Superior temporal gyrus (tissue), 1 donor: ENCODE data around the gene CCDC85B.
A peak's percentile ranks its signal among the peaks of the same experiment; 100 is the strongest.

Source experiments
- DNase-seq: peaks from one replicate; pipeline ENCODE4 v3.0.0-alpha.2; 2016; ENCODE audit errors: extremely low spot score

Gene CCDC85B

DNA sequence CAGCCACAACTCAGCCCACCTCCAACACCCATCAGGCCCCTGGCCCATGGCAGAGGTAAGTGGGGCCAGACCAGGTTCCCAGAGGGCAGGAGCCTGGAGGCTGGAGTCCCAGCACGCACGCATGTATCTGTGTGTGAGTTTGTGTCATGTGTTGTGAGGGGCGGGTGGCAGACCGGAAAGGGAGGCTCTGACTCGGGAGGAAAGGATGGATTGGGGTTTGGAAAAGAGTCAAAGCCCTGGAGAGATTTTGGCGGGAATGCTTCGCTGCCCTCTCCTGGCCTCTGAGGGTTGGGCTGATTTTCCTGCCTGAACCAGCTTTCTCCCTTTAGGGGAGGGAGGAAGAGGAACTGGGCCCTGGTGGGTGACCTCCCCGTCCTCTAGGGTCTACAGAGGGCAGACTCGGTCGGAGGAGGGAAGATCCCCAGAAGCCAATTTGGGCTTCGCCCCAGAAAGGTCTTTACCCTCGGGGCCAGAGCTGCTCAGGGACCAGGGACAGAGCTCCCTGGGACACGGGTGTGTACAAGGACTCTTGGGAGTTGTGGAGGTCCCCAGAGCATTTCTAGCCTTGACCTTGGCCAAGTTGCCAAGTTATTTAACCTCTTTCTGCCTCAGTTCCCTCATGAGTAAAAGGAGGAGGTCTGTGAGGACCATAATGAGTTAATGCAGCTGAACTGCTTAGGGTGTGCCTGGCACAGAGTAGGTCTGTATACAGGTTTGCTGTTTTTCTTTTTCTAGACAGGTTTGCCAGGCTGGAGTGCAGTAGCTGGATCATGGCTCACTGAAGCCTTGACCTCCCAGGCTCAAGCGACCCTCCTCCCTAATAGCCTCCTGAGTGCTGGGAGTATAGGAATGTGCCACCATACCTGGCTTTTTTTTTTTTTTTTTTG, 21.5 kb downstream of the CCDC85B start:
- no peak for DNase-seq

DNA sequence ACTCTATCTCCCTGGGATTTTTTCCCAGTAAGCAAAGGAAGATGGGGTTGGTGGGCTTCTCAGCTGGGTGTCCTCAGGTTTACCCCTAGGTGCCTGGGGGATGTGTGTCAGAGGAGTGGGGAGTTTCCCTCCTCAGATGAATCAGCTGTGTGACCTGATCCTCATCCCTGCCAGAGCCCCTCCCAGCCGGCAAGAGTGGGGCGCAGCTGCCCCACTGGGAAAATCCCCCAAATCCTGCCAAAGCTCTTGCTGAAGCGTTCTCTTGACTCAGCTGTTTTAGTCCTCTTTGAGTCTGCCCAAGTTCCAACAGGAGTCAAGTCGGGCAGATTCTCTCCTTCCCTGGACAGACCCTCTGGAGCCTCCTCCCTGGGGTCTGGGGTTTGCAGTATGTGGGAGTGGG, 22.4 kb downstream of the CCDC85B start:
- no peak for DNase-seq

DNA sequence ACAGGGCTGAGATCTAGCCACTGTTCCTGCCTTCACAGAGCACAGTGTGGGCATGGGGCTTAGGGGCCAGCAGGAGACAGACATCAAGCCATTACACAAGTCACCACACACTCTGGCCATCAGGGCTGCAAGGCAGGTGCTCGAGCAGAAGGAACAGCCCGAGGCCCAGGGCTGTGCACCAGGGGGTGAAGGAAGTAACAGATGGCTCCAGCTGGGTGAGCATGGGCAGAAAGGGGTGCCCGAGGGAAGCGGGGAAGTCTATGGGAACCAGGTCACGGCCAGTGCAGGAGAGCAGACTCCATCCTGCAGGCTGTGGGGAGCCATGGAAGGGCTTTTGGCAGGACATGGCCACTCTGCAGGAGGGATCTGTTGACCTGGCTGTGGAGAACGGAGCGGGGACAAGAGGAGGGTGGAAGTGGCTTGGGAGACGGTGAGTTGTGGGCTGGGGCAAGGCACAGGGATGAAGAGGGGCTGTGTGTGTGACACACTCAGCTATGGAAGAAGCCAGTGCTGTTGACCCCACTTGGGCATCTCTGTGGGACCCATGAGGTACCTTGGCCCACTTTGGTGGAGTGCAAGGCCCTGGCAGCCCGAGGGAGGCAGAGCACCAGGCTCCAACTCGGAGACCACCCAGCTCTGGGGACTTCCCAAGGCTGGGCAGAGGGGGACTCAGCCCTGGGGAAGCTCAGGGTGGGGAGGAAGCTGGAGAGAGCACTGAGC, 24.8 kb downstream of the CCDC85B start:
- DNase-seq = no peak

DNA sequence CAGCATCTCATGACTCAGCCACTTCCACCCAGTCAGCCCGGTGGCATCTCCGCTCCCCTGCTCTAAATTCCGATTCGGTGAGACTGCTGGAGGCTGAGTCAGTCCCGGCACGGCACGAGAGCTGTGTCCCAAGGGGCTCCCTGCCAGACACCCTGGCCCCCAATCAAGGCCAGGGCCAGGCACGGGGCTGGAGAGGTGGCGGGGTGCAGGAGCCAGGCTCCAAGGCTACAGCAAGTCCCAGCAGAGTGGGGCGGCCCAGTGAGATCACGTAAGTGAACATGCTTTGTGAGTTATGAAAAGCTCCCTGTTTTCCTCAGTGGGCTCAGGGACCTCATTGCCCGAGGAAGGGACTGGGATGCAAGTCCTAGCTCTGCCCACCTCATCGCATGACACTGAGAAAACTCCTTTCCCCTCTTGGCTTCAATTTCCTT, 25.4 kb downstream of the CCDC85B start:
- no peak for DNase-seq

DNA sequence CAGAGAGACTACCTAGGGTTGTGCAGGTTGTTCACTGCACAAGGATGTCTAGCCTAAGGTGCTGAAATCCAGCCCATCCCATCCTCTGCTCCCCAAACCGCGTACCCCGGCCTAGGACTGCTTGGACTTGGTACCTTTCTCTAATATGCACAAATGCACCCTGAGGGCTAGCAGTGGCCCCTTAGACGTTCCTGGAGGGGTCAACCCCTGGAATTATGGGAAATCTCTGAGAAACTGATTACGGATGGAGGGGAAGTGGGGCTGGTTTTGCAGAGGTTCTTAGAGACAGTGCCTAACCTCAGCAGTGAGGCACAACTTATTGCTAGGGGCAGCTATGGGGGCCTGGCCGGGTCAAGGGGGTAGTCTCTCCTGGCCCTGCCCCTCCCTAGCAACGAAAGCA, 25.9 kb downstream of the CCDC85B start:
- DNase-seq = no peak

DNA sequence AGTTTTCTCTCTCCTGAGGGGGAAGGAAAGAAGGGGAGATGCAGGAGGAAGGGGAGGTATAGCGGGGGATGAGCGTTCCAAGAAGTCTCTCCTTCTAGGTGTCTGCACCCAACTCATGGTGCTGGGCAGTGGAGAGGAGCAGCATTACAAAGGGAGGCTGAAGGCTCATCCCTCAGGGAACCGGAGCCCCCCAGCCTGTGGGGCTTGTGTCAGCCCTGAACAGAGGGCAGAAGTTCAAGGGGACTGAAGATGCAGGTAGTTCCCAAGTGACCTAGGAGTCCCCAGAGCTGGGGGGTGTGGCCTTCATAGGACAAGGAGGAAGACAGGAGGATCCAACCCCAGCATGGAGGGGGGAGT, 26.6 kb downstream of the CCDC85B start:
- DNase-seq = no peak

DNA sequence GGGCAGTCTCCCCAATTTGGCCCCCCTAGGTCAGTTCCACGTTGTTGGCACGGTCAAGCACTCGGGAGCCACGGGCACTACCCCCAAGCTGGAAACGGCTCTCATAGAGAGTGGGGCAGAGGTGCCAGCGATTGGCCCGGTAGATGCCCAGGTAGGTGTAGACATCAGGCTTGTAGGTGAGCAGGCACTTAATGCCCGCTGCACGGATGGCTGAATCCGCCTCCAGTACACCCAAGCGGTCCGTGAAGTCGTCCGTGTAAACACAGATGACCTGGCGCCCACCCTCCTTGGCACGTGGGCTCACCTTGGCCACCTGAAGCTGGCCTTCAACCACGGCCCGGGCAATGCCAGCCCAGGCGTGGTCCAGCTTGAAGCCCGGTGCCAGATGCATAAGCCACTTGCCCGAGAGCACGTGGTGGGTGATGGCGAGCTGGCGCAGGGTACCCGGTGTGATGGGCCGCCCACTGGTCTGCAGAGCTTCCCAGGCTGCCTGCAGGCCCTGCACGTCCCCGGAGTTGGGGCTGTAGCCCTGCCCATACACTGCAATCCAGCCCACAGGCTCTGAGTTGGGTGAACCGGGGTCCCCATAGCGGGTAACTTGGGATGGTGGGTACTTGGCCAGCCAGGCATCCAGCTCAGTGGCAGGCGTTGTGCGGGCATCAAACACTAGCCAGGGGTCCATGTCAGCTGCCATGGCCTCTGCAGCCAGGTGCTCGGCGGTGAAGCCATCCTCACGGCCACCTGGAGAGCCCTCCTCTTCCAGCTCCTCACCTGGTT, 27.1 kb downstream of the CCDC85B start:
- no peak for DNase-seq

DNA sequence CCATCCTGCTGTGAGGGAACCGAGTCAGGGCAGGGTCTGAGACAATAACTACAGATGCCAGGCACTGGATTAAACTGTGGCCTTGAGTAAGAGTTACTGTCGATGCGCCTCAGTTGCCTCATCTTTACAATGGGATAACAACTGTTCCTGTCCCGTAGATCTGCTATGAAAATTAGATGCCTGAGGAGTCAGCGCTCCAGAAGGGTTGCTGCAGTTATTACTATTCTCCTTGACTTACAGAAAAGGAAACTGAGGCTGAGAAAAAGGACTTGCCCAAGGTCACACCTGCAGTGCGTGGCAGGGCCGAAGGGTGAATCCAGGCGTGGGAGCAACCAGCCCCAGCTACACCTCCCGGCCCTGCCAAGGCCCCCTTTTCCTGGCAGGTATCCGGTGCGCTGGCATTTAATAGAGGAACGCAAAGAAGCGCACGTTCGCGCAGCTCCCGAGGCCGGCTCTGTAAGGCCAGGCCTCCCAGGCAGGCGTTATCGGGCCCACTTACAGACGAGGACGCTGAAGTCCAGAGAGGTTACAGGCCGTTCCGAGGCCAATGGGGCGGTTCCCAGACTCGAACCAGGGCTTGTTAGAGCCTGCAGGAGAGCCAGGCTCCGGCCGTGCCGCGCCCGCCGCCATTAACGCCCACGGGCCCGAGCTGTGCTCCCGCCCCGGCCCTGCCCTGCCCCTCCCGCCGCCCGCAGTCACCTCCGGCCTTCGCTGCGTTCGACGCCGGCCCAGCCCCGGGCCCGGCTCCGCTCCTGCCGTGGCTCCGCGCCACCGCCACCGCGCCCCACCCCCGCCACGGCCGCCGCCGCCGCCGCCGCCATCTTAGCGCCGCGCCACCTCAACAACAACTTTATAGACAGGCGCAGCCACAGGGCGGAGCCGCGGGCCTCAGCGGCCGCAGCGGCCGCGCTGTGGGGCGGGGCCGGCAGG, 28.0 kb downstream of the CCDC85B start, which contains the start of gene C11orf68:
C11orf68 (minus strand) TSS at position 852 of the 930 bp plus-strand sequence; CDS start at position 821, 31 bp downstream.
- DNase-seq = no peak

DNA sequence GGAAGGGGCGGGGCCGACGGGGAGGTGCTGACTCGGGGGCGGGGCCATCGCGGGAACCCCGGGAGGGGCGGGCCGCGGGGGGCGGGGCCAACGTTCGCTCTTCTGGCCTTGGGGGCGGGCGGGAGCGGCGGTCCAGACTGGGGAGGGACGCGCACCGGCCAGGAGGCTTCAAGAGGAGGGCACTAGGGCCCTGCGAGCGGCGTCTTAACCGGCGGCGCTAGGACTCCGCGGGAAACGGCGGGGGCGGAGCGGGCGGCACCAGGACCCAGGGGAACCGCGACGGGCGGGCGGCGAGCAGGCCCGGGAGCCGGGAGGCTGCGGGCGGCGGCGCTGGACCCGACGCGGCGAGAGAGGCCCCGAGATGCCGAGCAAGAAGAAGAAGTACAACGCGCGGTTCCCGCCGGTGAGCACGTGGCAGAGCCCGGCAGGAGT, 28.7 kb downstream of the CCDC85B start, which contains the start of gene DRAP1:
DRAP1 (plus strand) TSS at position 286 of the 432 bp plus-strand sequence; CDS start at position 362, 76 bp downstream.
- DNase-seq = peak; percentile 97

DNA sequence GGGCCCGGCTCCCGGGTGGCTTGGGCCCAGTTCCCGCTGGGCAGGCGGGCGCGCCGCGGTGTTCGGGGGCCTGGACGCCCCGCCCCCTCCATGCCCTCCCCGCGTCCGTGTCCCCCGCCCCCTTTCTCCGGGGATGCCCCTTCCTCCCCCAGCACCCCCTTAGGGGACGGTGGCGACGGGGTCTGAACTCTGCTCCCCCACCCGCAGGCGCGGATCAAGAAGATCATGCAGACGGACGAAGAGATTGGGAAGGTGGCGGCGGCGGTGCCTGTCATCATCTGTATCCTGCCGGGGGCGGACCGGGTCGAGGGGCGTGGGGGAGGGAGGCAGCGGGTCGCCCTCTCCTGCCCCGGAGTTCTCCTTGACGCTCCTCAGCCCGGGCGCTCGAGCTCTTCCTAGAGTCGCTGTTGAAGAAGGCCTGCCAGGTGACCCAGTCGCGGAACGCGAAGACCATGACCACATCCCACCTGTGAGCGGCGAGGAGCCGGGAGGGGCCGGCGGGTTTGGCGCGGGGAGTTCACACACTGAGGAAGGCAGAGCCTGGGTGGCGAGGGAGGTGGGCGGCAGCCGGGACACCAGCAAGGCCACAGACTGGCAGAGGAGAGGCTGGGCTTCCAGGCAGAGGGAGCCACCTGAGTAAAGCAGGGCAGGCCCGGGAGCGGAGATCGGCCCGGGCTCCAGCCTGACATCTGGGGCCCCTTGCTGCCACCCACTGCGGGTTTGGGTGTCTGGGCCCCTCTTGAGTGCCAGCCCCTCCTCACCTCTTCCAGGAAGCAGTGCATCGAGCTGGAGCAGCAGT, 29.3 kb downstream of the CCDC85B start:
- no peak for DNase-seq

DNA sequence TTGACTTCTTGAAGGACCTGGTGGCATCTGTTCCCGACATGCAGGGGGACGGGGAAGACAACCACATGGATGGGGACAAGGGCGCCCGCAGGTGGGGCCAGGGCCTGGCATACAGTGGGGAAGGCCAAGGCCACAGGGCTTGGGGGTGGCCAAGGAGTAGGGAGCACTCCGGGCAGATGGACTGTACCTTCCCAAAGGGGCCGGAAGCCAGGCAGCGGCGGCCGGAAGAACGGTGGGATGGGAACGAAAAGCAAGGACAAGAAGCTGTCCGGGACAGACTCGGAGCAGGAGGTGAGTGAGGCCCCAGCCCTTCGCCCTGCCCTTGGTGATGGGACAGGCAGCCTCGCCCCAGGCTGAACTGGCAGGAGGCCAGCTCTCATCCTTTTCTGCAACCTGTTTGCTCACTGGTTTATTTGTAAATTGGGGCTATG, 29.9 kb downstream of the CCDC85B start:
- no peak for DNase-seq

DNA sequence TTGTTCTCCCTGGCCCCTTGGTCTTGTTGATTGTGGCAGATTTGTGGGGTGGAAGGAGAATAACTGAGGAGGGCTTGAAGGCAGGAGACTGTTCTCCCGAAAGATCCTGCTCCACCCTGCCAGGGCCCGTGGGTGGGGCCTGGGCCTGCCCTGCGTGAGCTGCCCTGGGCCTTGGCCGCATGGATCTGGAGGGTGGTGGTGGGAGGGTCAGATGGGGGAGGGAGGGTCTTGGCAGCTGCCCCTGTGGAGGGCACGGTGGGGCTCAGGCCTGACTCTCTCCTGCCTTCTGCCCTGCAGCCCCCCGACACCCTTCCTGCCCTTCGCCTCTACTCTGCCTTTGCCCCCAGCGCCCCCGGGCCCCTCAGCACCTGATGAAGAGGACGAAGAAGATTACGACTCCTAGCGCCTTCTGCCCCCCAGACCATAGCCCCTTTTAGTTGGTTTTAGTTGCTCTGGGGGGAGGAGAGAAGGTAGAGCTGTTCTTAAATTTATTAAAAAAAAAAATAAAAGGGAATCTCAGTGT, 30.6 kb downstream of the CCDC85B start:
- no peak for DNase-seq

DNA sequence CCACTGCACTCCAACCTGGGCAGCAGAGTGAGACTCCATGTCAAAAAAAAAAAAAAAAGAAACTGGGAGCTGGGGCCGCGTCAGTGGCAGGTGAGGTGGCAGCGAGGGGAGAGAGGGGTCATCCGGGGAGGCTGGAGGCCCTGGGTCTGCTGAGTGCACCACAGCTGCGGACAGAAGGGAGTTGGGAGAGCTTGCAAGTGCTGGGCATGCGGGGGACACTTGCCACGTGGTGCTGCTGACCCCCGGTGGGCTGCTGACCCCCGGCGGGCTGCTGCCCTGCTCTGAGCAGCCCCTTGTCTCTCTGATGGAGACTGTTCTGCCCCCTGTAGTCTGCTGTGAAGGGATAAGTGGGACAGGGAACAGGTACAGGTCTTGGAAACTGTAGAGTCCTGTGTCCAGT, 31.4 kb downstream of the CCDC85B start:
- no peak for DNase-seq

DNA sequence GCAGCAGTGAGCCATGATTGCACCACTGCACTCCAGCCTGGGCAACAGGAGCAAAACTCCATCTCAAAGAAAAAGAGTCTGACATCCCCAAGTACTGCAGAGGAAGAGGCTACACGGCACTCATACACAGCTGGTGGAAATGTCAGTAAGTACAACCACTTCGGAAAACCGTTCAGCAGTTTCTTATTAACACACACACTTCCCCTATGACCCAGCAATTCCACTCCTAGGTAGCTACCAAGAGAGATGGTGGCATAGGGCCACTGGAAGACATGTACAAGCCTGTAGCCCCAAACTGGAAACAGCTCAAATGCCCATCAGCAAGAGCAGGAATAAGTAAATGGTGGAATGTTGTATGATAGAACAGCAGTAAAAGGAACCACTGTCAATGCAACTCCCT, 32.1 kb downstream of the CCDC85B start:
- DNase-seq = no peak

DNA sequence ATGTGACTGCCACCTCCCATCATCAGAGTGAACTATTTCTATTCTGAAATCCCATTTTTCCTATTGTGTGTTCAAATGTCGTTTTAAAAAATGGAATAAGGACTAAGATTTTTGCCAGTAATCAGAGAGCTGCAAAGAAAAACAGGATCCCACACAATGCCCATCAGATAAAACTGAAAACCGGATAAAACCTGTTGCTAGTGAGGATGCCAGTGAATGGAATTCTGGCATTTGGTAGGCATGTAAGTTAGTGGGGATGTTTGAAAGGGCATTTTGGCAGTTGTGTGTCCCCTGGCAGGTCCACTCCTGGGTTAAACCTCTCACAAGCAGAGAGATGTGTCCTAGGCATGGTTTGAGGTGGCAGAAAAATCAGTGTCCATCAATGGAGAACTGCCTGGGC, 34.9 kb downstream of the CCDC85B start:
- no peak for DNase-seq

DNA sequence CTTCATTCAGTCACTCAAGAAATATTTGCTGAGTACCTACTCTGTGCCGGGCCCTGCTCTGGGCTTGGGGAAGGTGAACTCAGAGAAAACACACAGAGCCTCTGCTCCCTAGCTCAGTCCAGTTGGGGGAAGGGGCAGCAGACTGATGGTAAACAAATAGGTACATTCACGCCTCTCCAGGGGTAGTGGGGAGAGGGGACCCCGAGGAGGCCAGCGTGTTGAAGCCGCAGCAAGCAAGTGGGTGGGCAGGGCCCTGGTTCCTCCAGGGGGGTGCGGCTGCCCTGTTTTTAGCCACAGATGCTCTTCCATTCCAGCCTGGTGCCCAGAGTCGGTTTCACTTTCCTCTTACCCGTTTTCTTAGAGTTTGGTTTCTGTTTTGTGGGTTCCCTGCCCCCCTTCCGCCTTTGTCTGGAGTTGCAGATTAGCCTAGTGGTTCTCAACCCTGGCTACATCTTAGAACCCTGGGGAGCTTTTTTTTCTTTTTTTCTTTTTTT, 37.5 kb downstream of the CCDC85B start:
- DNase-seq = no peak

DNA sequence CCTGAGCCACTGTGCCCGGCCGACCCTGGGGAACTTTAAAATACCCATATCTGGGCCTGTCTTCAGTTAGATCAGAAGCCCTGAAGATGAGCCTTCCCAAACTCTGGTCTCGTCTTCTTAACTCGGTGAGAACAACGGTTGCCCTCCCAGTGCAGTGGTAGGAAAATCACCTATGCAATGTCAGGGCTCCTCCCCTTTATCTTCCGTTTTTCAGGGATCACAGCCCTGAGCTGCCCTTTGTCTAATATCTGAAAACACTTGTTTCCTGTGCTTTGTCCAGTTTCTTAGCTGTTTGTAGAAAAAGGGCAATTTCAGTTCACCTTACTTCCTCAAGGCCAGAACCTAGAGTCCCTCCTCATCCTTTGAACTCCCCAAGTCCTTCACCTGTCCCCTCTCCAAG, 38.2 kb downstream of the CCDC85B start:
- DNase-seq = no peak

DNA sequence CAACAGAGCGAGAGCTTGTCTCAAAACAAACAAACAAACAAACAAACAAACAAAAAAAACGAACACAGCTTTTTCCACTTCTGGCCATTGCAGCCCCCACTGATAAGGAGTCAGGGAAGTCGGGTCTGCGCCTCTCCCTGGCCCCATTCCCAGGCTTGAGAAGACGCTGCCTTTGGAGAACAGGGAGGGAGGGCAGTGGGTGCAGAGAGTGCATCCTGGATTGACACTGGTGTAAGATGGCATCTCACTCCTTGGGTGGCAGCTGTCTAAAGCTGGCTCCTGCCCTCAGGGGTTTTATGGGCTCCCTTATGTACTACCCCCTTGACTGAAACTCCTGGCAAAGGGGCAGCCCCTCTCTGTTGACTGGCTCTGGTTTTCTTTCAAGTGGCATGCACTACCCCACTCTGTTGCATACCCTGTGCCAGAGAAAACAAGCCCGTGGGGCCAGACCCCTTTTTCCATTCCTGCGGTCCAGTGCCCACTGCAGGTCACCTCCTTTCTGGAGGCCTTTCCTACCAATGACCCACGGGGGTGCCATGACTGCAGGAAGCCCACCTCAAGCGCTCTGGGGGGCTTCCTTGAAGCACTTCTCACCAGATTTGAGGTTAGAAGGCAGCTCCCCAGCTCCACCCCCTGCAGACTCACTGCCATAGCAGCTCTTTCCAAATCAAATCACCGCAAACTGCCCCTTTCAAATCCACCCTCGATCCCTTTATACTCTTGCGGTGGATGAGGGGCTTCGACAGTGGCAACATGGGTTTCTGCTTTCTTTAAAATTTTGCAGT, 41.5 kb downstream of the CCDC85B start:
- no peak for DNase-seq

DNA sequence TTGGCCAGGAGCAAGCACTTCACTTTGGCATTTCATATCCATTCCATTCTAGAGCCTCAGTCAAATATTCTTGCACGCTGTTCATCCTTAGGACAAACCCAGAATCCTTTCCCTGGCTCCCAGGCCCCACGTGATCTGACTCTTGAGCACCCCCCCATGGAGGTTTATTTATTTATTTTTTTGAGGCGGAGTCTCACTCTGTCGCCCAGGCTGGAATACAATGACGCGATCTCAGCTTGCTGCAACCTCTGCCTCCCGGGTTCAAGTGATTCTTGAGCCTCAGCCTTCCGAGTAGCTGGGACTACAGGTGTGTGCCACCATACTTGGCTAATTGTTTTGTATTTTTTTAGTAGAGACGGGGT, 42.1 kb downstream of the CCDC85B start:
- no peak for DNase-seq
